Adipocyte (in vitro differentiated cells): ENCODE measurements around the gene PEAR1.

Experiments used
- DNase-seq: peaks from one replicate; pipeline ENCODE4 v3.0.0-alpha.2; 2015; ENCODE audit warnings: low read depth
- H3K27me3 ChIP-seq: replicated peaks from 2 replicates; pipeline ENCODE4 v1.7.0; 2013; ENCODE audit warnings: mild to moderate bottlenecking, low read length, moderate library complexity; ENCODE audit not compliant: control insufficient read depth, insufficient read depth
- H3K36me3 ChIP-seq: 2 replicates; pipeline ENCODE4 v1.7.0; 2013; ENCODE audit warnings: low read length, mild to moderate bottlenecking, moderate library complexity; ENCODE audit not compliant: control insufficient read depth, insufficient read depth, severe bottlenecking
- H3K4me1 ChIP-seq: 2 replicates; pipeline ENCODE4 v1.7.0; 2013; ENCODE audit warnings: mild to moderate bottlenecking, low read length, moderate library complexity; ENCODE audit not compliant: control insufficient read depth, insufficient read depth
- H3K4me3 ChIP-seq: 2 replicates; pipeline ENCODE4 v1.7.0; 2013; ENCODE audit warnings: mild to moderate bottlenecking, low read length, moderate library complexity
- H3K9ac ChIP-seq: 2 replicates; pipeline ENCODE4 v1.7.0; 2013; ENCODE audit warnings: mild to moderate bottlenecking, low read length, moderate library complexity
- H3K9me3 ChIP-seq: 2 replicates; pipeline ENCODE4 v1.7.0; 2013; ENCODE audit warnings: mild to moderate bottlenecking, low read length, moderate library complexity; ENCODE audit not compliant: control insufficient read depth

The PEAR1 gene

DNA sequence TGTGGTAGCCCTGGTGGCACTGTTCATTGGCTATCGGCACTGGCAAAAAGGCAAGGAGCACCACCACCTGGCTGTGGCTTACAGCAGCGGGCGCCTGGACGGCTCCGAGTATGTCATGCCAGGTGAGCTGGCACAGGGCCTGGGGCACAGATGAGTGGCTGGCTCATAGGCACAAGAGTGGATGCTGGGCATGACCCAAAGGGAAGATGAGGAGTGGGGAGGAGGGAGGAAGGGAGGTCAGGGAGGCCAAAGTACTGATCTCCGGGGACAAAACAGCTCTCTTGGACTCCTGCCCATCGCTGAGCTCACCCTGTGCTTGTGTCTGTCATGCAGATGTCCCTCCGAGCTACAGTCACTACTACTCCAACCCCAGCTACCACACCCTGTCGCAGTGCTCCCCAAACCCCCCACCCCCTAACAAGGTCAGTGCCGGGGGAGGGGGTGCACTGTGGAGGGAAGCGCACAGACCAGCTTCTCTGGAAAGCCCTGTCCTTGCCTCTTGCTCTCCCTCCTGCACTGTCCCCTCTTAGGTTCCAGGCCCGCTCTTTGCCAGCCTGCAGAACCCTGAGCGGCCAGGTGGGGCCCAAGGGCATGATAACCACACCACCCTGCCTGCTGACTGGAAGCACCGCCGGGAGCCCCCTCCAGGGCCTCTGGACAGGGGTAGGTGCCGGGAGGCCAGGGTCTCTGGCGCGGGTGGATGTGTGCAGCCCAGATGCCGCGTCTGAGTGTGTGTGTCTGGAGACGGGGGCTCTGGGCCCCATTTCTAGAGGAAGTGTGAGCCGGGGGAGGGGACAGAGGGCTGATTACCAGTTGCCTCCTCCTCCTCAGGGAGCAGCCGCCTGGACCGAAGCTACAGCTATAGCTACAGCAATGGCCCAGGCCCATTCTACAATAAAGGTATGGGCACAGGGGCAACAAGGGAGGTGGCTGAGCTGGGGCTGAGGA is 19.6 kb downstream of the PEAR1 start:
- Histone ChIP-seq H3K9ac (no peak overlapping the region), H3K27me3 (no peaks in the 10 kb centered on the region), H3K4me3 (no peak overlapping the region), H3K36me3 (no peaks in the 10 kb centered on the region), H3K4me1 (peaks cover 14% of the 10 kb centered on the region), H3K9me3 (no peaks in the 10 kb centered on the region)
- DNase-seq: no peak

DNA sequence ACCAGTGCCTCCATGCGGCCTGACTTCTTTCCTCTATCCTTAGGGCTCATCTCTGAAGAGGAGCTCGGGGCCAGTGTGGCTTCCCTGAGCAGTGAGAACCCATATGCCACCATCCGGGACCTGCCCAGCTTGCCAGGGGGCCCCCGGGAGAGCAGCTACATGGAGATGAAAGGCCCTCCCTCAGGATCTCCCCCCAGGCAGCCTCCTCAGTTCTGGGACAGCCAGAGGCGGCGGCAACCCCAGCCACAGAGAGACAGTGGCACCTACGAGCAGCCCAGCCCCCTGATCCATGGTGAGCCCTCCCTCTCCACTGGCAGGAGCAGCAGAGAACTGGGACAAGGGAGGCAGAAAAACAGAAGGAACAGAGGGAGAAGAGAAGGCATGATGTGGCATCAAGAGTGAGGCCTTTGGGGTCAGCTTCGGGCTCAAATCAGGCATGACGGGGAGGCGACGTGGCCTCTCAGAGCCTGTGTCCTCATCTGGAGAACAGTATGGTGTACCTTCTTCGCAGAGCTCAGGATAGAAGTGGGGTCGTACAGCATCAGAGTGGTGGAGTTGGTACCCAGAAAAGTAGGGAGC is 20.4 kb downstream of the PEAR1 start:
- Histone ChIP-seq H3K4me3 (no peak overlapping the region), H3K4me1 (peaks cover 17% of the 10 kb centered on the region), H3K27me3 (no peaks in the 10 kb centered on the region), H3K9ac (no peak overlapping the region), H3K36me3 (no peaks in the 10 kb centered on the region), H3K9me3 (no peaks in the 10 kb centered on the region)
- no peak for DNase-seq

DNA sequence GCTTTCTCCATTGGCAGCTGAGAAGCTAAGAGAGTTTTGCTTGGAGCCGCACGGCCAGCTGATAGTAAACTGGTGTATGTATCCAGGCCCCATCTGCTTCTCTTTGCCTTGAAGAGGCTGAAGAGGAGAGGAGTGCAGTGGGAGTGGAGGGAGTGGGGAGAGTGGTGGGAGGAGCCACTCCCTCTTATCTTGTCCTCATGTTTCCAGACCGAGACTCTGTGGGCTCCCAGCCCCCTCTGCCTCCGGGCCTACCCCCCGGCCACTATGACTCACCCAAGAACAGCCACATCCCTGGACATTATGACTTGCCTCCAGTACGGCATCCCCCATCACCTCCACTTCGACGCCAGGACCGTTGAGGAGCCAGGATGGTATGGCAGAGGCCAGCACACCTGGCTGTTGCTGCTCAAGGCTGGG is 20.9 kb downstream of the PEAR1 start:
- H3K9ac ChIP-seq: no peak overlapping the region
- DNase-seq: no peak
- no peaks in the 10 kb centered on the region for H3K9me3 ChIP-seq
- H3K27me3 ChIP-seq: no peaks in the 10 kb centered on the region
- H3K36me3 ChIP-seq: no peaks in the 10 kb centered on the region
- peaks cover 17% of the 10 kb centered on the region for H3K4me1 ChIP-seq
- no peak overlapping the region for H3K4me3 ChIP-seq

DNA sequence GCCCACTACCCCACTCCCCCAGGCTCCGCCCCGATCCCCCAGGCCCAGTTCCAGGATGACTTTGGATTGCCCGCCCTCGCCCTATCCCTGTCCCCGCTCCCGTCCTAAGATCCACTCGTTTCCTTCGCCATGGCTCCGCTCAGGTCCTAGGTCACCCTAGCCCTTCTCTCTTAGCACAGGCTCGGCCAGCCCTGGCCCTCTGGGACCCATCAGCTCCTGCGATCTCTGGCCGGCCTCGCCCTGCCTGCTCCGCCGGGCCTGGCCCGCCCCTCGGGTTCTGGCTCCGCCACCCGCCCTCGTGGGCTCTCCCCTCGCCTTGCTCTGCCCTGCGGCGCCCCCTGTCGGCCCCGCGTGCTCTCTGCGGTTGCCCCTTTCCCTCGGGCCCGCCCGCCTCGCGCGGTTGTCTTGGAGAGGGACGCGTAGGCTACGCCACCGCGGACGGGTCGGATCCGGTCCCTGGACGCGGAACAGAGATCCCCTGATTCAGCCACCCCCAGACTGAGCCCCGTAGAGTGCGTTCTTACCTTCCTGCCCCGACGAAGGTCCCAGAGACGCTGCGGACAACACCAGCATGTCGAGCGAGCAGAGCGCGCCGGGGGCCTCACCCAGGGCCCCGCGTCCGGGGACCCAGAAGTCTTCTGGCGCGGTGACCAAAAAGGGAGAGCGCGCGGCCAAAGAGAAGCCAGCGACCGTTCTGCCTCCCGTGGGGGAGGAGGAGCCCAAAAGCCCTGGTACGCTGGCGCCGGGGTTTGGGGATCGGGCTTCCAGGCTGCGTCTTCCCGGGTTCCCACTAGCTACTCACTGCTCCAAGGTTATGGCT is 26.9 kb downstream of the PEAR1 start, which contains the start of gene LRRC71:
Gene LRRC71, plus strand, starts transcription at position 400 of the 820 bp plus-strand sequence. Its CDS starts 172 bp downstream, at position 572.
- Histone ChIP-seq H3K9ac (peak within 1 kb of the TSS; percentile 26), H3K4me3 (peak within 1 kb of the TSS; percentile 54), H3K27me3 (peaks cover 30% of the 10 kb centered on the region), H3K36me3 (no peaks in the 10 kb centered on the region), H3K9me3 (no peaks in the 10 kb centered on the region), H3K4me1 (peaks cover 10% of the 10 kb centered on the region)
- peak; percentile 95 for DNase-seq

DNA sequence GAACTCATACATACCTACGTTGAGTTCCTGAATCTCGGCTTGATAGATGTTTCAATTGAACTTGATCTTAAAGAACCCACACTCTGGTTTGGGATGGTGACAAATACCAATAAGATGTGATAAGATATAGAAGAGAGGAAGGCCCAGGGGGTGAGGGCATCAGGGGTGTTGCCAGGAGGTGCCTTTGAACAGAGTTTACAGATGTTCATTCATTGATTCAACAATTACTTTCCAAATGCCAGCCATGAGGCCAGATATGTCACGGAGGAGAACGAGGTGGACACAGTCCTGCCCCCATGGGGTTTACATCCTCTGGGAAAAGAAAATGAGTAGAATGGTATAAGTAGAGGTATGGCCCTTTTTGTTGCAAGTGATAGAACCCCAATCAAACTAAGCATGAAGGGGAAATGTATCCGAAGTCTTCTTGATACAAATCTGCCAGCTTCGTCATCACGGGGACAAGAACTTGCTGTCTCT is 27.6 kb downstream of the PEAR1 start:
- H3K27me3 ChIP-seq: peaks cover 30% of the 10 kb centered on the region
- H3K9me3 ChIP-seq: no peaks in the 10 kb centered on the region
- H3K9ac ChIP-seq: no peak overlapping the region
- peaks cover 10% of the 10 kb centered on the region for H3K4me1 ChIP-seq
- H3K36me3 ChIP-seq: no peaks in the 10 kb centered on the region
- no peak for DNase-seq
- H3K4me3 ChIP-seq: no peak overlapping the region

DNA sequence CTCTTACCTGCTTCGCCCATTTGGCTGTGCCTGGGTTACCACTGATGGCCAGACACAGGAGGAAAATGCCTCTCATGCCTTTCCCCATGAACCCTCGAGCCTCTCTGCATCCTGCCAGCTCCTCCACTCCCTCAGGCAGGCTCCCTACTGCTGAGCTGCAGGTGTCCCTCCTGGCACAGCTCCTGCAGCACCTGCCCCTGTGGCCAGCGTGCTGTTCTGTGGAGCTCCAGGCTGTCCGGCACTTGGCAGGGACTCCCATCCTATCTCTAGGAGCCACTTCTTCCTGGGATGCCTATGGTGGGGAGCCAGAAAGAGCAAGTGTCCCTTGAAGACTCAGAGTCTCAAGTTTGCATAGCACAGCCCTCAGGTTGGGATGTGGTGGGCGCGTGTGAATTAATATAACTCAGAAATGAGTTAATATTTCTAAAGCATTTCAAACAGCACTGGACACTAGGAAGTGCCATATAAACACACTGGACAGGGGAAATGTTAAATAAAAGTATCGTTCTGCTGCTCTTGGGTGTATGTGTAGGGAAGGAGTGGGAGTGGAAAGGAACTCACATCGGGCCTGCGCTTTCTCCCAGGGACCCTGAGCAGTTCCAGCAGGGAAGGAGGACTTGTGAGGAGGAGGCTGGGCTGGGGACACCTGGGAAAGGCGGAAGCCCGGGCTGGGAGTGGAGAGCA is 29.6 kb downstream of the PEAR1 start:
- Histone ChIP-seq H3K9ac (no peak overlapping the region), H3K36me3 (no peaks in the 10 kb centered on the region), H3K9me3 (no peaks in the 10 kb centered on the region), H3K4me3 (no peak overlapping the region), H3K27me3 (peaks cover 30% of the 10 kb centered on the region), H3K4me1 (peaks cover 10% of the 10 kb centered on the region)
- DNase-seq: no peak

DNA sequence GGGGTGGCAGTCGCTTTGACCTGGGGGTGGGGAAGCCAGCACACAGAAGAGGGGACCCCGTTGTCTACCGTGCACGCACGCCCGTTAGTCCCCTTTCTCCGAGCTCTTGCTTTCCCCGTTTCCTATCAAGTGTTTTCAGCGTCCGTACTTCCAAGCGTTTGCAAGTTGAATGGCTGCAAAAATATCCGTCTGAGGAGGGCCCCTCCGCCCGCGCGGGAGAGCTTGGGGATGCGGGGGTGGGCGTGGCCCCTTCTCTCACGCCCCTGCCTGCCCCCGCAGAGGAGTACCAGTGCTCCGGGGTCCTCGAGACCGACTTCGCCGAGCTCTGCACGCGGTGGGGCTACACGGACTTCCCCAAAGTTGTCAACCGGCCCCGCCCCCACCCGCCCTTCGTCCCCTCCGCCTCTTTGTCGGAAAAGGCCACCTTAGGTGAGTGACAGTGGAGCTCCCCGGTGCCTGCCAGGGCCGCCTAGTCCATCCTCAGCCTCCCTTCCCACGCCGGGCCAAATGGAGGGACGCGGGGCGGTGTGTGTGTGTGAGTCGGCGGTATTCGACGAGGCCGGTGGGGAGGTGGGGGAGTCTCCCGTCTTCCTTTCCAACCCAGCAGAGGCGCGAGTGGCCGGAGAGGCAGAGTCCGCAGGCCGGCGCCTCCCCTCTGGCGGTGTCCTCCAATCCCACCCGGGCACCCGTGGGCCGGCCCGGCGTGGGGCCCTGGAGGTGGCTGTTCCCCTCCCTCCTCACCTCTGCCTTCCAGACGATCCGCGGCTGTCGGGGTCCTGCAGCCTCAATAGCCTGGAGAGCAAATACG is 30.4 kb downstream of the PEAR1 start:
- peaks cover 7% of the 10 kb centered on the region for H3K4me1 ChIP-seq
- H3K9ac ChIP-seq: no peak overlapping the region
- H3K9me3 ChIP-seq: no peaks in the 10 kb centered on the region
- H3K27me3 ChIP-seq: peaks cover 33% of the 10 kb centered on the region
- DNase-seq: no peak
- no peaks in the 10 kb centered on the region for H3K36me3 ChIP-seq
- no peak overlapping the region for H3K4me3 ChIP-seq

DNA sequence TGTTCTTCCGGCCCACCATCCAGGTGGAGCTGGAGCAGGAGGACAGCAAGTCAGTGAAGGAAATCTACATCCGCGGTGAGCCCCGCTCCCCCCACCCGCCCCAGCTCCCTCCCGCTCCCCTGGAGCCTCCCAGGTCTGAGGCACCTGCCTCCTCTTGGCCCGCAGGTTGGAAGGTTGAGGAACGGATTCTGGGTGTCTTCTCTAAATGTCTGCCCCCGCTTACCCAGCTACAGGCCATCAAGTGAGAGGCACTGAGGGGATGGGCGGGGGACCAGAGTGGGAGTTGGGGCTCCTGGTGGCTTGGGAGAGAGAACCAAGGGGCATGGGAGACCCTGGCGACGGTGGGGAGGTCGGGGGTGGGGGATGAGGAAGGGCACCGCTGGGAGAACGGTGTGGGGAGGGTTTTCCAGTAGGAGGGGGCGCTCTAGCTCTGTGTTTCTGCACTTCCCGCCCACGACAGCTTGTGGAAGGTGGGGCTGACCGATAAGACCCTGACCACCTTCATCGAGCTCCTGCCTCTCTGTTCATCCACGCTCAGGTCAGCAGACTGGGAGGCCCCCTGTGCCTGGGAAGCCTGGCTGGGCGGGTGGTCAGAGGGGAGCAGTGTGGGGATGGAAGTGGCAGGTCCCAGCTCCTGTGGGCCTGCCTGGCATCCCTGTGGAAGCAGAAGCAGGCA is 31.1 kb downstream of the PEAR1 start:
- no peak for DNase-seq
- Histone ChIP-seq H3K36me3 (no peaks in the 10 kb centered on the region), H3K4me3 (no peak overlapping the region), H3K9me3 (no peaks in the 10 kb centered on the region), H3K4me1 (peaks cover 7% of the 10 kb centered on the region), H3K9ac (no peak overlapping the region), H3K27me3 (peaks cover 38% of the 10 kb centered on the region)

DNA sequence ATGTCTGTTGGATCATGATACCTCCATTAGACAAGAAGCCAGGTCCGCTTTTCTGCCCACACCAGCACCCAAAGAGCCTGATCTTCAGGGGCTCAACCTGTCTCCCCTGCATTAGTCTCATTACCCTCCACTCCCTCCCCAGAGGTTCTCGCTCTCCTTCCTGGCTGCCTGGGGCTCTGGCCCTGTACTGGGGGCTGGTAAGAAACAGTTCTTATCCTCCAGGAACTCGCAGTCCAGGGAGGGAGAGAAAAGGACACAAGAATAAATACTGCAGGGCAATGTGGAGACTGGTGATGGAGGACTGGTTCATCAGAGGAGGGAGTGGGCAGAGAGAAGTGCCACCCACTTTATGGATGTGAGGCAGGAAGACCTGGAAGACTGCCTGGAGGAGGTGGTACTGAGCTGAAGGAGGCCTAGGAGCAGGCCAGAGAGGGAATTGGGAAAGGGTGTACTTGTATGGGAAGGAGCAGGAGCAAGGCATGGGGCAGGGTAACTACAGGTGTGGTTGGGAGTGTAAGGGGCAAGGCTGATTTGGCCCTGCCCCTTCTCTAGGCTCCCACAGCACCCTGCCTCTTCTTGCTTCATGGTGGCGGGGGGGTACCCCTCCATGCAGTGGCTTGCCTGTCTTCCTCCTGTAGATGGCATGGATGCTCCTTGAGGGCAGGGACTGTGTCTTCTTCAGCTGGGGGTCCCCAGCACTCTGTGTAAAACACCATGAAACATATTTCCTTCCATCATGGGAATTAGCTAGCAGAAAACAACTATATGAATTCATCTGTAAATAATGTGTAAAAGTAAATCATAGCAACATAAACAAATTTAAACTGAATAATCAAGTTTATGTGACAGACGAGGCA is 31.9 kb downstream of the PEAR1 start:
- peaks cover 38% of the 10 kb centered on the region for H3K27me3 ChIP-seq
- no peaks in the 10 kb centered on the region for H3K36me3 ChIP-seq
- DNase-seq: no peak
- H3K4me3 ChIP-seq: no peak overlapping the region
- H3K9ac ChIP-seq: no peak overlapping the region
- H3K4me1 ChIP-seq: no peaks in the 10 kb centered on the region
- H3K9me3 ChIP-seq: no peaks in the 10 kb centered on the region
